Anterior cingulate cortex (tissue), 58 donors: ENCODE measurements around the gene FOXC1.
A peak's percentile ranks its signal among the peaks of the same experiment; 100 is the strongest.

ENCODE experiments used
- DNase-seq, 58 donors: peaks; one replicate each; lab custom pipeline; 2025; lab: John Stamatoyannopoulos, UW

FOXC1 gene

GRCh38 chr6:1581120-1581991, 28.4 kb upstream of the FOXC1 start:
- peak in 16 of 58 donors; percentile 3 to 76 (median 29) for DNase-seq

DNA sequence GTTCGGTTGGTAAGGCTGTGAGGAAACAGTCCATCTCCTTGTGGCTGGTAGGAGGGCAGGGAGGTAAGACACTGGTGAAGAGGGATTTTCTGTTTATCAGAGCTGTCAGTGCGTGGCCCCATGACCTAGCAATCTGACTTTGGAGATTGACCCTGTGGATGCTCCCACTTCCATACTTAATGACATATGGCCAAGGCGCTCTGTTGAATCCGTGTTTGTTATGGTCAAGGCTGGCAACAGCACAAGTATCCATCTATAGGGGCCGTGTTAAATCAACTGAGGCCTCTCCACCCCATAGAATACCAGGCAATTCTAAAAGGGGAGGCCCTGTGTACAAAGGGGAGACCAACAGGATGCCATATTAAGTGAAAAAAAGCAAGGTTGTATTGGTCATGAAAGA, 25.6 kb upstream of the FOXC1 start:
- no peak for DNase-seq

- no peak for DNase-seq
These were observed 24.6 kb upstream of the FOXC1 start for GRCh38 chr6:1584996-1585668.

DNA sequence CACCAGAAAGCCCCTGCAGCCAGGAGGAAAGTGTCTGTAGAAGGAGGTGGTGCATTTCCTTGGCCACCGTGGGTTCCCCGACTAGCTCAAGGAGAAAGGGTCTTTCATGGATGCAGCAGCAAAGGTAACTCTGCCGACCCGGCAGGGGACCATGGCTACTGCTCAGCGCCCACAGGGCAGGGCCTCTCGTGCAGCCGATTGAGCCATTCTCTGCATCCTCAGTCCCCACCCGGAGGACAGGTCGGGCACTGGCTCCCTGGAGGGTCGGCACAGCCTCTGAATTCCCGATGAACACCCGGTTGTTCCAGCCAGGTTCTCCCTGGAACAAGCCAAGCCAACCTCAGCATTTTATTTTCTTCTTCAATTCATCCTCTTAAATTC, 24.1 kb upstream of the FOXC1 start:
- no peak for DNase-seq

DNA sequence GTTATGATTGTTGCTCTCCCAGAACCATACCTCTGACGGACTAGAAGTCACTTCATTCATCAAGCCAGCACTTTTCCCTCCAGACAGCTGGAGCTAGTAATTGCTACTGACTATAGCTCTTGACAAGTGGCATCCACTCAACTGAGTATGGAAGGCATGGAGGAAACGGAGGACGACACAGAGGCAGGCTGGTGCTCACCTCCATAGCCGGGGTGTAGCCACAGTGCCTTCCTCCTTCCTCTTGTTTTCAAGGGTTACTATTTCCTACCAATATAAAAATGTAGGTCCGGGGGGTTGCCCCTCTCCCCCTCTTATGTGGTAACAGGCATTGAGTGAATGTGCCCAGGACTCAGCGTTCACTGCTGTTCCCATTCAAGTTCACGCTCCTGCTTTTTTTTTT, 23.5 kb upstream of the FOXC1 start:
- DNase-seq: no peak

DNA sequence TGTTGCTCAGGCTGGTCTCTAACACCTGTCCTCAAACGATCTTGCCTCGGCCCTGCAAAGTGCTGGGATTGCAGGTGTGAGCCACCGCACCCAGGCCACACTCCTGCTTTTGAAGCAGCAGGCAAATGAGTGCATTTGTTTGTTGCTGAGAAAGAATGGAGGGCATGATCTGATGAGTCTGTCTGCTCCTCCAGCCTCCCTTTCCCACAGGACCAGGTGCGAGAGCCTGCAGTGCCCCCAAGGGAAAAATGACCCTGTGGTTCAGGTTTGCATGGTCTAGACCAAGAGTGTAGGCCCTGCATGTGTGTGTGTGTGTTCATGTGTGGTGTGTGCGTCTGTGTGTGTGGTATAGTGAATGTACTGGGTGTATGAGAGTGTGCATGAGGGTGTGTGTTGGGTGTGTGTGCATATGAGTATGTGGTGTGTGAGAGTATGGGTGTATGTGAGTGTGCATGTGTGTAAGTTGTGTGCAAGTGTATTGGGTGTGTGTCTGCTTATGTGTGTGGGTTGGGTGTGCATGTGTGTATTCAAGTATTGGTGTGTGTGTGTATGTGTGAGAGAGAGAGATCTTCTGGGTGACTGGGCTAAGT, 22.8 kb upstream of the FOXC1 start:
- no peak for DNase-seq

DNA sequence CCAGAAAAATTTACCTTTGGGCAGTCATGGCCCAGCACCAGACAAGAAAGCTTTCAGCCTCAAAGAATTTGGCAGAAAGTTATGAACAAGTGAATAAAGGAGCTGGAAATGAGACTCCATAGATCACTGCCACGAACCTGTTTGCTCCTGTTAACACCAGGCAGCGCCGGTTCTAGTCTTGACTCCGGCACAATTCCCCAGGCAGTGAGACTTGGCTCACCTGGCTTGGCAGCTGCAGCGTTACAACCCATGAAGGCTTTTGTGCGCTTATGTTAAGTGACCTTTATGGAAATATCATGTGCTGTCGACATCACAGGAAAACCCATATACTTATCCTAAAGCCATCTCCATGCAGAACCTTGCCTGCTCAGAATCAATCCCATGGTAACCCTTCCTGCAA, 22.2 kb upstream of the FOXC1 start:
- DNase-seq: no peak

DNA sequence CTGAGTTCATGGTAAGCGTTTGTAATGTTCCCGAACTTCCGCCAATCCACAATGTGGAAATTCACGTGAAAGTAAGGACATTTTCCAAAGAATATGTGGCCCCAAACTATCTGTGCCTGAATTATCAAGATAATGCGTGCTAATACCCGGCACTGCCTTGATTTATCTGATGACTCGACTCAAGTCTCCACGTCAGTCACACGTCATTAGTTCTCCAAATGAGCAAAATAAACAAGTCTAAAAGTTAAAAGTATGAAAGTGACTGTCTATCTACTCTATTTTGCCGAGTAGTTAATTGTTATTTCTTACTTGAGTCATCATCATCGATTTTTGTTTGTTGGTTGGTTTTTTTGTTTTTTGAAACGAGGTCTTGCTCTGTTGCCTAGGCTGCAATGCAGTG, 21.7 kb upstream of the FOXC1 start:
- DNase-seq: no peak

DNA sequence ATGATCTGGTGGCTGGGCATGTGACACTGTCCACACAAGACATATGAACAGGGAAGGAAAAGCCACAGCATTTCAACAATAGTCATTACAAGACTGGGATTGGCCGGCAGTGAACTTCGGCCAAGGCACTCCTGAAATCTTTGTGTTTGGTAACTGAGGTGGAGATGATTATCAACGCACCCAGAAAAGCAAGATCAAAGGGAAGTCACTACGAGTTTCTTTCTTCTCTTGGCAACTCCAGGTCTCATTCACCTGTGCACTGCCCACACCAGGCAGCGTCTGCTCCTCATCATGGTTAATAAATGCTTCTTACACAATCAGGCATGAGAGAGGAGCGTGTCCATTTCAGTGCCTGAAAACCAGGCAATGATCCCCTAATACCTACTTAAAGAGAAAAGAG, 20.5 kb upstream of the FOXC1 start:
- DNase-seq: no peak

DNA sequence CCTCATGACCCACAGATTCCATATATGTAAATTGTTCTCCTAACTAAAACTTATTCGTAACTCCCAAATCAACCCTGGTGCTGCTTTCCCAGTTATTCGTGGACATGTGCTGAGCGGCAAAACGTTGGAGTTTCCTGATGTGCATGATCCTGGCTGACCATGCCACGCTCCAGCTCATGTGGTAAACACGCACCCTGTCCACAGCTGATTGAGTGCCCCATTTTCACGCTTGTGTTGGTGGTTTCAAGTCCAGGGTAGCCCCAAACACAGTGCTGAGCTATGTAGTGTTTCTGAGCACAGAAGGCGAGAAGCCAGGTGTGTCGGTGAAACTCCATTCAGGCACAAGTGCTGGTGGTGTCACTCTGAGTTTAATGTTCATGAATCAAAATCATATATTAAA, 19.1 kb upstream of the FOXC1 start:
- DNase-seq: no peak

GRCh38 chr6:1591243-1591642, 18.5 kb upstream of the FOXC1 start:
- no peak for DNase-seq

- no peak for DNase-seq
These were observed 17.8 kb upstream of the FOXC1 start for GRCh38 chr6:1591926-1592325.

- DNase-seq: no peak
These were observed 16.9 kb upstream of the FOXC1 start for GRCh38 chr6:1592852-1593251.

GRCh38 chr6:1593286-1593957, 16.3 kb upstream of the FOXC1 start:
- no peak for DNase-seq

DNA sequence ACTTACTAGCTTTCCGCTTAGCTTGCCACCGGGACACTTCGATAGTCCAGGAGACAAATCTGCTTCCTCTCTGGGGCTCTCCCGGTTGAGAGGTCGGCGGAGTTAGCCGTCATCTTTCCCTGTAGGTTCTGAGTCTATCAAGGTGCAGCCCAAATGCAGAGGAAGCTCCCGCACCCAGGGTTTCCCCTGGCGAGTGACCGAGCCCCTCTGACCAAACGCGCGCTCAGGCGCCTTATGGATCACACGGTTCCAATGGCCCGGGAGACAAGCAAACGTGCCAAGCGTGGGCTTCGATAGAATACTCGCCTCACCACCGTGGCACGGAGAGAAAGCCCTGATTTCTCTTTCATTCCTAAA, 15.8 kb upstream of the FOXC1 start:
- DNase-seq: no peak

- DNase-seq: no peak
These were observed 15.1 kb upstream of the FOXC1 start for GRCh38 chr6:1594445-1595200.

DNA sequence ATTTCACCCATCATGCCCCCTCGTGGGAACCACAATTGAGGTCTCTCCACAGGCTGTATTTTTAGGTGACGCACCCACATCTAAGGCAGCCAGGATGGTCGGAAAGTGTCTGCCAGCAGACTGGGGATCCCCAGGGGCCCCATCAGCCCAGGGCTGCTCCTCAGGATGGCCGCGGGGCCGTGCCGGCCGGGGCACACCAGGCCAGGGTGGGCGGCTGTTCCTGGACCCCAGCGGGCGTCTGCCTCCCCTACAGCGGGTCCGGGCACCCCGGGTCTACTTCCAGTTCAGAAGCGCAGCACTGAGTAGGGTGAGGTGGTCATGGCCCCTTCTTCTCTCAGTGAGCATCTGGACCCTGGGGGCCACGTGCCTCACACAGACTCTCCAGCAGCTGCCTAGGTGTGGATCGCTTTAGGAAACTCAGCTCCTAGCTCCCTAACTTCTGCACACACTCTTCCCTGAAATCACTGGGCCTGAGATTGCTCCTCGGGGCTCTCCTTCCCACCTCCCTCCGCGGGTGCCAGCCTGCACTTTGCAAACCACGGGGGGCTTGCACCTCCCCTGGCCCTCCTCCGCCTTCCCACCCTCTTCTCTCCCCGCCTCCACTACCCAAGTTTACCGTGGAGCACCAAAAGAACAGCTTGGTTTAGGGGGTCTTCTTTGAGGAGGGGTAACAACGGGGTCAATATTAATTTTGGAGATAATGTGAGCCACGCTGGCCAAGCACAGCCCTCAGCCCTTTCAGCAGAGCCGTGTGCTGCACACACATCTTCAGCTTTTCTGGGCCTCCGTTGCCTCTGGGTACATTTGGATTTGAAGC, 14.2 kb upstream of the FOXC1 start:
- no peak for DNase-seq

DNA sequence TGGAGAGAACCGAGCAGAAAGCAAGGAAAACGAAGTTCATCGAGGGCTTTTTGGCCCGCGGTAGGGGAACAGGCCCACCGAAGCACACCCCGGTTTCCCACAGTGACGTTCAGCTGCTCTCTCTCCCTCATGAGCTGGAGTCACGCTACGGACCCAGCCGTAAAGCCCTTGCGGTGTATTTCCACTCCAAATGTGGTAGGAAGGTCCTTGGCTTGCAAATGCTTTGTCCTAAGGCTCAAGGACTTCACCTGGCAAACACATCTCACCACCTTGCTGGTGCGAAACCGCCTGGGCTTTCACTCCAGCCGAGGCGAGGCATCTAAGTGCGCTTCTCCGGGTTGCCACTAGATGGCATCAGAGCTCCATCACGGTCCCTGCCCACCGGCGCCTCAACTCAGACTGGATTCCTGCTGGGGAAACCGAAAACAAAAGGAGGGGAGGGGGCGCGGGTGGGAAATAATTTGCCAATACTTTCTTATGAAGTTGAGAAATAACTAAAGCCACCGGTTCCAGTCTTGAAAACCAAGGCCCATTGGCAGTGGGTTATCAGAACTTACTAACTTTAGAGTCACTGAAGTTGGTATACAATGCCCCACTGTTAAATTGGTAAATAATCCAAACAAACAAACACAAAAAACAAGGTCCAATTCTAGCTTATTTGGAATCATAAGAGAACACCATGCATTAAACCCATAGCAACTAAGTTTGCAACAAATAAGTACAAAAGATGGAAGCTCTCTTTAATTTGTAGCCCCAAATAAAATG, 13.4 kb upstream of the FOXC1 start:
- peak in 55 of 58 donors; percentile 3 to 69 (median 42) for DNase-seq
